Left lung (tissue), 10 donors: ENCODE results near the gene TP53I13. TPM values are rescaled to one million over a fixed set of nuclear protein-coding genes. Genes with fewer than 3 reads are reported as not detected.

Experiments used
- ATAC-seq: fragments of 200-7000 bp; cut with Tn5 transposase; one replicate; pipeline ENCODE4 v1.9.1; 2020; ENCODE audit warnings: moderate library complexity
- DNase-seq, 4 donors: peaks; one replicate each; pipeline ENCODE4 v3.0.0-alpha.2; 2013 to 2020
- H3K27ac ChIP-seq, 2 donors: fragments of 200-600 bp; sonication (generic) in 1 of 2; one replicate each; pipeline versions ENCODE4 v1.5.0 to v1.8.0; 2020 to 2021
- H3K27me3 ChIP-seq, 2 donors: fragments of 200-600 bp; sonication (generic) in 1 of 2; one replicate each; pipeline versions ENCODE4 v1.5.0 to v1.8.0; 2020 to 2021
- H3K36me3 ChIP-seq, 2 donors: fragments of 200-600 bp; sonication (generic) in 1 of 2; one replicate each; pipeline versions ENCODE4 v1.5.0 to v1.8.0; 2020 to 2021
- H3K4me1 ChIP-seq, 2 donors: fragments of 200-600 bp; one replicate each; pipeline ENCODE4 v1.8.0; 2021
- H3K4me3 ChIP-seq, 2 donors: fragments of 200-600 bp; sonication (generic) in 1 of 2; one replicate each; pipeline versions ENCODE4 v1.5.0 to v1.8.0; 2020 to 2021; ENCODE audit warnings: mild to moderate bottlenecking in 1 of 2
- H3K9me3 ChIP-seq, 2 donors: fragments of 200-600 bp; sonication (generic) in 1 of 2; one replicate each; pipeline versions ENCODE4 v1.5.0 to v1.8.0; 2020 to 2021
- CTCF ChIP-seq, 2 donors: fragments of 200-600 bp; sonication (generic) in 1 of 2; IDR thresholded peaks; one replicate each; pipeline versions ENCODE4 v1.5.0 to v1.8.0; 2021; ENCODE audit warnings: antibody characterized with exemption in 2 of 2
- intact Hi-C, 2 donors: fragments of 100-400 bp; cut with DNase I; formaldehyde crosslinking; loops; one replicate each; pipeline versions ENCODE4 v1.11.2 to v1.14.2; 2022
- polyA plus RNA-seq, 6 donors: library from polyadenylated mRNA; unstranded; fragments of 120-200 nt; gene quantifications; one replicate each; pipeline ENCODE4 v1.2.1, GENCODE V29; 2013; ENCODE audit not compliant: insufficient read length in 6 of 6
- total RNA-seq, 2 donors: library from RNA; stranded (reverse); fragmentation: NEBNext Ultra II Directional; extraction: Animal tissue kit (Norgen Biotek cat#: 25700); gene quantifications; one replicate each; pipeline ENCODE4 v1.2.1, GENCODE V29; 2021
- donor health status: DM: no; HTN: yes; CAD: no.
- donor health status: DM: no; HTN: no; CAD: no.

The TP53I13 gene
- total and polyA plus RNA-seq, 8 donors = 24.8 to 58.5 (median 32.5) TPM

- ATAC-seq = no peak
These were observed 6.7 kb upstream of the TP53I13 start for GRCh38 chr17:29561554-29562517.

GRCh38 chr17:29562615-29563014, 5.9 kb upstream of the TP53I13 start:
- ATAC-seq = no peak

More at GRCh38 chr17:29561554-29562517, 6.7 kb upstream of the TP53I13 start:
- TF ChIP-seq CTCF (IDR thresholded peaks at IDR 0.05) = no peak
- peaks cover 0 to 11% of the 10 kb centered on the region in 2 donors for H3K27me3 ChIP-seq
- H3K27ac ChIP-seq = peak overlapping the region in 1 of 2 donors; percentile 10
- DNase-seq = peak in 3 of 4 donors; percentile 14 to 57 (median 39)
- H3K4me3 ChIP-seq = no peak overlapping the region
- intact Hi-C loops = no loop called here
- H3K36me3 ChIP-seq = peaks cover 0 to 5% of the 10 kb centered on the region in 2 donors
- H3K4me1 ChIP-seq = peaks cover 3 to 51% of the 10 kb centered on the region in 2 donors
- H3K9me3 ChIP-seq = no peaks in the 10 kb centered on the region

DNA sequence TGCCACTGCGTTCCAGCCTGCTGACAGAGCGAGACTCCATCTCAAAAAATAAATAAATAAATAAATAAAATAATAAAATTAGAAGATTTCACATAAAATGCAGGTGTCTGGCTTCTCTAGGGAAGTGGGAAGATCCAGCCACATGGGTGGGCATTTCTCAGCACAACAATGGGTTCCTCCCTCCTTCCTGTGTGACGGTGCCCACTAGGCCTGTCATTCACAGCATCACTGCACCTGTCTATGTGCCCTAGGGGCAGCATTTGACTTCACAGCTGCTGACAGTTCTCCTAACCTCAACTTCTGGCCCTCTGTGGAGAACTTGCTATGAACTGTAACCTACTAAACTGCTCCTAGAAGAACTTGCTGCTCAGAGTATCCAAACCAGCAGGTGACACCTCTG, 4.7 kb upstream of the TP53I13 start:
- H3K4me1 ChIP-seq = peaks cover 3 to 63% of the 10 kb centered on the region in 2 donors
- no peak for ATAC-seq

More at GRCh38 chr17:29562615-29563014, 5.9 kb upstream of the TP53I13 start:
- Histone ChIP-seq H3K36me3 (peaks cover 0 to 5% of the 10 kb centered on the region in 2 donors), H3K4me1 (peaks cover 3 to 59% of the 10 kb centered on the region in 2 donors), H3K27me3 (peaks cover 0 to 11% of the 10 kb centered on the region in 2 donors), H3K27ac (peak overlapping the region in 1 of 2 donors; percentile 10), H3K9me3 (no peaks in the 10 kb centered on the region), H3K4me3 (no peak overlapping the region)
- intact Hi-C loops = no loop called here
- no peak for TF ChIP-seq CTCF (IDR thresholded peaks at IDR 0.05)
- no peak for DNase-seq

DNA sequence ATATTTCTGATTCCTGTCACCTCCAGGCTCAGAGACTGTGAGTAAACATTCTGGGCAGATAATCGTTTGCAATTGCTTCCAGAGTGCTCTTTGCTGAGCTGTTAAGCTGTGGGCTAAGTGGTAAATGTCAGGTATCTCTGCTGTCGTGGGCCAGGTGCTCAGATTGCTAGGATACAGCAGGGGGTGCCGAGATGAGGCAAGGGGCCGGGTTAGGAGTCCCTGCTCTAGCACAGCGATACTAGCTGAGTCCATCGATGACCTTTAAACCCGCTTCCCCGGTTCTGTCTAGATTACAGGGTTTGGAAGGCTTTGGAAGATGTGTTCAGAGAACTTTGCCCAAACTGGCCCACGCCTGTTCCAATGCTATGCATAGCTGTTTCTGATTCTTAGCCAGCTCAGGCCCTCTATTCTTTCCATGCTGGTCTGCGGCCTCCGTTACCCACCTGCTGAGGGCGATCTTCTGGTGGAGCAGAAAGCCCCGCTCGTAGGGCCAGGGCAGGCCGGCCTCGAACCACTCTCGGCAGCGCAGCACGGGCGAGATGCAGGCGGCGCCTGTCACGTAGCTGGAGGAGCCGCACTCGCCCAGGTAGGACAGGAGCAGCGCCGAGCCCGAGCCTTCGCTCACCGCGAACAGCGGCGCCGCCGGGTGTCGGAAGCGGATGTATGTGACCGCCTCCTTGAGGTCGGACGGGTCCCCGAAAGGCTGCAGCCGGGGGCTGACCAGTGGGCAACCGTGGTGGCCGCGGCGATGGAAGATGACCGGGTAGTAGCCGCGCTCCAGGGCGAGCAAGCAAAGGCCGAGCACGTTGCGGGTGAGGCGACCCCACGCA, 2.6 kb upstream of the TP53I13 start:
- Histone ChIP-seq H3K4me3 (peak overlapping the region; percentile 58 to 72), H3K27ac (peak overlapping the region; percentile 81 to 87), H3K4me1 (peaks cover 7 to 72% of the 10 kb centered on the region in 2 donors), H3K27me3 (peaks cover 0 to 11% of the 10 kb centered on the region in 2 donors), H3K36me3 (peaks cover 0 to 5% of the 10 kb centered on the region in 2 donors), H3K9me3 (no peaks in the 10 kb centered on the region)
- no peak for TF ChIP-seq CTCF (IDR thresholded peaks at IDR 0.05)
- intact Hi-C loops = no loop called here
- peak; percentile 12 for ATAC-seq
- DNase-seq = peak in 1 of 4 donors; percentile 93

More for the DNA sequence above, 4.7 kb upstream of the TP53I13 start:
- H3K9me3 ChIP-seq = no peaks in the 10 kb centered on the region
- H3K27me3 ChIP-seq = peaks cover 0 to 11% of the 10 kb centered on the region in 2 donors
- peaks cover 0 to 5% of the 10 kb centered on the region in 2 donors for H3K36me3 ChIP-seq
- intact Hi-C loops = no loop called here
- DNase-seq = no peak
- no peak for TF ChIP-seq CTCF (IDR thresholded peaks at IDR 0.05)
- H3K27ac ChIP-seq = no peak overlapping the region
- H3K4me3 ChIP-seq = no peak overlapping the region
